ENCODE data around the gene PANX2.

The PANX2 gene

GRCh38 chr22:50222508-50222907, 52.0 kb downstream of the PANX2 start:
- no peak overlapping the region for H2AFZ ChIP-seq (ENCODE audit: low read length)
- H4K20me1 ChIP-seq (ENCODE audit: insufficient read depth, low read length), result no peaks in the 10 kb centered on the region
- no peak overlapping the region for H3K27ac ChIP-seq (ENCODE audit: low read depth, low read length, poor library complexity, severe bottlenecking)
- no peak for TF ChIP-seq EZH2 (IDR thresholded peaks at IDR 0.05; ENCODE audit: borderline replicate concordance, low read length)
- TF ChIP-seq CTCF (IDR thresholded peaks at IDR 0.05; ENCODE audit: low read length), result no peak
- peaks cover 87% of the 10 kb centered on the region for H3K36me3 ChIP-seq (ENCODE audit: insufficient read depth, low read length)
- no peaks in the 10 kb centered on the region for H3K27me3 ChIP-seq (ENCODE audit: insufficient read depth, low read length)
- H3K9me3 ChIP-seq (ENCODE audit: low read length), result no peaks in the 10 kb centered on the region
- no peak overlapping the region for H3K4me2 ChIP-seq (ENCODE audit: low read length)
- no peaks in the 10 kb centered on the region for H3K4me1 ChIP-seq (ENCODE audit: insufficient read depth, low read length, severe bottlenecking)
- H3K4me3 ChIP-seq (ENCODE audit: low read depth, low read length, poor library complexity, severe bottlenecking), result no peak overlapping the region
- H3K79me2 ChIP-seq (ENCODE audit: insufficient read depth, low read length), result no peaks in the 10 kb centered on the region
- no peaks in the 10 kb centered on the region for H3K9me2 ChIP-seq (ENCODE audit: low read depth, low read length)
- no peak overlapping the region for H3K9ac ChIP-seq (ENCODE audit: low read length)
- H3F3A ChIP-seq (ENCODE audit: insufficient read depth, low read length), result no peaks in the 10 kb centered on the region

GRCh38 chr22:50224071-50224470, 53.5 kb downstream of the PANX2 start:
- H2AFZ ChIP-seq (ENCODE audit: low read length), result no peak overlapping the region
- H3F3A ChIP-seq (ENCODE audit: insufficient read depth, low read length), result no peaks in the 10 kb centered on the region
- H3K9me3 ChIP-seq (ENCODE audit: low read length), result no peaks in the 10 kb centered on the region
- H3K4me1 ChIP-seq (ENCODE audit: insufficient read depth, low read length, severe bottlenecking), result no peaks in the 10 kb centered on the region
- H3K9me2 ChIP-seq (ENCODE audit: low read depth, low read length), result no peaks in the 10 kb centered on the region
- H3K36me3 ChIP-seq (ENCODE audit: insufficient read depth, low read length), result peaks cover 80% of the 10 kb centered on the region
- no peak overlapping the region for H3K9ac ChIP-seq (ENCODE audit: low read length)
- H3K27me3 ChIP-seq (ENCODE audit: insufficient read depth, low read length), result no peaks in the 10 kb centered on the region
- no peak overlapping the region for H3K4me3 ChIP-seq (ENCODE audit: low read depth, low read length, poor library complexity, severe bottlenecking)
- no peak overlapping the region for H3K27ac ChIP-seq (ENCODE audit: low read depth, low read length, poor library complexity, severe bottlenecking)
- H3K79me2 ChIP-seq (ENCODE audit: insufficient read depth, low read length), result no peaks in the 10 kb centered on the region
- H3K4me2 ChIP-seq (ENCODE audit: low read length), result no peak overlapping the region
- TF ChIP-seq EZH2 (IDR thresholded peaks at IDR 0.05; ENCODE audit: borderline replicate concordance, low read length) (no peak), CTCF (IDR thresholded peaks at IDR 0.05; ENCODE audit: low read length) (no peak)
- H4K20me1 ChIP-seq (ENCODE audit: insufficient read depth, low read length), result no peaks in the 10 kb centered on the region

- Histone ChIP-seq H4K20me1 (ENCODE audit: insufficient read depth, low read length) (no peaks in the 10 kb centered on the region), H3K27ac (ENCODE audit: low read depth, low read length, poor library complexity, severe bottlenecking) (no peak overlapping the region), H3K9me3 (ENCODE audit: low read length) (no peaks in the 10 kb centered on the region), H3F3A (ENCODE audit: insufficient read depth, low read length) (no peaks in the 10 kb centered on the region), H3K27me3 (ENCODE audit: insufficient read depth, low read length) (no peaks in the 10 kb centered on the region), H2AFZ (ENCODE audit: low read length) (no peak overlapping the region), H3K9ac (ENCODE audit: low read length) (no peak overlapping the region), H3K4me3 (ENCODE audit: low read depth, low read length, poor library complexity, severe bottlenecking) (no peak overlapping the region), H3K4me2 (ENCODE audit: low read length) (no peak overlapping the region), H3K36me3 (ENCODE audit: insufficient read depth, low read length) (peaks cover 71% of the 10 kb centered on the region), H3K4me1 (ENCODE audit: insufficient read depth, low read length, severe bottlenecking) (no peaks in the 10 kb centered on the region), H3K9me2 (ENCODE audit: low read depth, low read length) (no peaks in the 10 kb centered on the region), H3K79me2 (ENCODE audit: insufficient read depth, low read length) (no peaks in the 10 kb centered on the region)
- TF ChIP-seq EZH2 (IDR thresholded peaks at IDR 0.05; ENCODE audit: borderline replicate concordance, low read length) (no peak), CTCF (IDR thresholded peaks at IDR 0.05; ENCODE audit: low read length) (no peak)
Observed at GRCh38 chr22:50225200-50225969, 54.9 kb downstream of the PANX2 start.

Data from OCI-LY1 (cell line).